Heart left ventricle (tissue), 13 donors: ENCODE measurements around the gene SRC.

Experiments
- CTCF ChIP-seq, 12 donors: fragments of 200-600 bp; sonication (generic) in 4 of 12; IDR thresholded peaks; one replicate each; pipeline versions ENCODE4 v1.5.0 to v1.8.0; 2018 to 2022; ENCODE audit warnings: antibody characterized with exemption in 12 of 12, mild to moderate bottlenecking in 5 of 12
- POLR2A ChIP-seq, 2 donors: fragments of 450-650 bp; IDR thresholded peaks; one replicate each; pipeline ENCODE4 v1.6.1; 2017; ENCODE audit warnings: antibody characterized with exemption in 2 of 2, mild to moderate bottlenecking in 2 of 2, moderate library complexity in 2 of 2
- donor health status: ischemic (EF 13 %, LVEDD 7.1; RV severe dilation, severe dysfunction).
- donor health status: DM: no; HTN: yes; CAD: no.
- donor health status: DM: no; HTN: no; CAD: no.
- donor health status: ischemic (EF 25% LVEDD 6.9; RV normal size, moderate dysfunction).
- donor health status: ischemic (EF 25% LVEDD 5.7; RV mildly dilated, moderate dysfunction).
- donor health status: ischemic (EF 35%, LVEDD 5.7; RV mildly dilated, moderate dysfunction).
- donor health status: nonischemic (EF 11% LVEDD 7.7; RV severe dilation, severe dysfunction).
- donor health status: DM: yes; HTN: yes; CAD: no.
- donor health status: PGD.
- donor health status: ischemic (EF 29% LVEDD 5.4; RV normal size, mild dysfunction).
- donor health status: nonischemic (EF 23%, LVEDD 6.1; RV moderate dilation, normal function).

GRCh38 chr20:37442547-37442946 lies 96.6 kb downstream of the SRC start:
- TF ChIP-seq CTCF (IDR thresholded peaks at IDR 0.05) (no peak), POLR2A (IDR thresholded peaks at IDR 0.05) (no peak)
